ENCODE data around the gene WWP2.

The WWP2 gene

DNA sequence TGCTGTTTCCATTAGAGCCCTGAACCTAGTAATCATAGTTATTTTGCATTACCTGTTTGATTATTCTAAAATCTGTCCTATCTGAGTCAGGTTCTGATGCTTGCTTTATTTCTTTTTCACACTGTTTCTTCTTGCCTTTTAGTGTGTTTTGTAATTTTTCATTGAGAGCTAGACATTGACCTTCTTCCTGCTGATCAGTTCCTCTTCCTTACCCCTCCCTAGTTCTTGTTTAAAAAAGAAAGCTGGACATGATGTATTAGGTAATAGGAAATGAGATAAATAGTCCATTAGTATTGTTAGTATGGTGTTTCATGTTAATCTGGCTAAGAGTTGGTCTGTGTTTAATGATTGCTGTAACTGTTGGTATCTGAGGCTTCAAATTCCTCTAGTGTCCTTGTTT, 13.4 kb downstream of the WWP2 start (continued):
- TF ChIP-seq, protein P1, sequence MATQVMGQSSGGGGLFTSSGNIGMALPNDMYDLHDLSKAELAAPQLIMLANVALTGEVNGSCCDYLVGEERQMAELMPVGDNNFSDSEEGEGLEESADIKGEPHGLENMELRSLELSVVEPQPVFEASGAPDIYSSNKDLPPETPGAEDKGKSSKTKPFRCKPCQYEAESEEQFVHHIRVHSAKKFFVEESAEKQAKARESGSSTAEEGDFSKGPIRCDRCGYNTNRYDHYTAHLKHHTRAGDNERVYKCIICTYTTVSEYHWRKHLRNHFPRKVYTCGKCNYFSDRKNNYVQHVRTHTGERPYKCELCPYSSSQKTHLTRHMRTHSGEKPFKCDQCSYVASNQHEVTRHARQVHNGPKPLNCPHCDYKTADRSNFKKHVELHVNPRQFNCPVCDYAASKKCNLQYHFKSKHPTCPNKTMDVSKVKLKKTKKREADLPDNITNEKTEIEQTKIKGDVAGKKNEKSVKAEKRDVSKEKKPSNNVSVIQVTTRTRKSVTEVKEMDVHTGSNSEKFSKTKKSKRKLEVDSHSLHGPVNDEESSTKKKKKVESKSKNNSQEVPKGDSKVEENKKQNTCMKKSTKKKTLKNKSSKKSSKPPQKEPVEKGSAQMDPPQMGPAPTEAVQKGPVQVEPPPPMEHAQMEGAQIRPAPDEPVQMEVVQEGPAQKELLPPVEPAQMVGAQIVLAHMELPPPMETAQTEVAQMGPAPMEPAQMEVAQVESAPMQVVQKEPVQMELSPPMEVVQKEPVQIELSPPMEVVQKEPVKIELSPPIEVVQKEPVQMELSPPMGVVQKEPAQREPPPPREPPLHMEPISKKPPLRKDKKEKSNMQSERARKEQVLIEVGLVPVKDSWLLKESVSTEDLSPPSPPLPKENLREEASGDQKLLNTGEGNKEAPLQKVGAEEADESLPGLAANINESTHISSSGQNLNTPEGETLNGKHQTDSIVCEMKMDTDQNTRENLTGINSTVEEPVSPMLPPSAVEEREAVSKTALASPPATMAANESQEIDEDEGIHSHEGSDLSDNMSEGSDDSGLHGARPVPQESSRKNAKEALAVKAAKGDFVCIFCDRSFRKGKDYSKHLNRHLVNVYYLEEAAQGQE (tag by site-specific recombination; IDR thresholded peaks at IDR 0.05), result no peak
- TF ChIP-seq, protein P2, sequence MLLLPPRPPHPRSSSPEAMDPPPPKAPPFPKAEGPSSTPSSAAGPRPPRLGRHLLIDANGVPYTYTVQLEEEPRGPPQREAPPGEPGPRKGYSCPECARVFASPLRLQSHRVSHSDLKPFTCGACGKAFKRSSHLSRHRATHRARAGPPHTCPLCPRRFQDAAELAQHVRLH (tag by site-specific recombination; IDR thresholded peaks at IDR 0.05), result no peak
- TF ChIP-seq, protein P3, sequence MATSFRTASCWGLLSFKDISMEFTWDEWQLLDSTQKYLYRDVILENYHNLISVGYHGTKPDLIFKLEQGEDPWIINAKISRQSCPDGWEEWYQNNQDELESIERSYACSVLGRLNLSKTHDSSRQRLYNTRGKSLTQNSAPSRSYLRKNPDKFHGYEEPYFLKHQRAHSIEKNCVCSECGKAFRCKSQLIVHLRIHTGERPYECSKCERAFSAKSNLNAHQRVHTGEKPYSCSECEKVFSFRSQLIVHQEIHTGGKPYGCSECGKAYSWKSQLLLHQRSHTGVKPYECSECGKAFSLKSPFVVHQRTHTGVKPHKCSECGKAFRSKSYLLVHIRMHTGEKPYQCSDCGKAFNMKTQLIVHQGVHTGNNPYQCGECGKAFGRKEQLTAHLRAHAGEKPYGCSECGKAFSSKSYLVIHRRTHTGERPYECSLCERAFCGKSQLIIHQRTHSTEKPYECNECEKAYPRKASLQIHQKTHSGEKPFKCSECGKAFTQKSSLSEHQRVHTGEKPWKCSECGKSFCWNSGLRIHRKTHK (tag by site-specific recombination; IDR thresholded peaks at IDR 0.05), result peak; percentile 96

DNA sequence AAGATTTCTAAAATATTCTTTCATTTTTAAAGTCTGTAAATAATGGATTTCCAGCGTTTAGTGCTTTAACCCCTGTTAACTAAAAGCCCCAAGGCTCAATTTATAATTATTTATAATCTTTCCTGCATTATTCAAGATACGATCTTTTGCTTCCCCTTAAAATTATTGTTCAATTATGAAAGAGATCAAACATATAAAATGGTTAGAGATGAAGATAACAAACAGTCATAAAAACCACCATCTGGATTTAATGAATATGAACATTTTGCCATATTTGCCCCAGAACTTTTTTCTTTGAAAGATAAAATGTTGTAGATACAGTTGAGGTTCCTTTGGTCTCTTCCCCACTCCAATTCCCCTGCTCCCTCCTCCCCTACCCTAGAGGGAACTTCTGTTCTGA, 17.6 kb downstream of the WWP2 start:
- ChIA-PET POLR2A (no interaction called here), CTCF (no interaction called here)
- H3K9me3 ChIP-seq (ENCODE audit: control insufficient read depth, insufficient read depth, low read depth, low read length), result no peaks in the 10 kb centered on the region
- no peak overlapping the region for H3K4me3 ChIP-seq (ENCODE audit: low read depth, low read length)
- no peak overlapping the region for H3K27ac ChIP-seq (ENCODE audit: extremely low read depth, low read depth, low read length)
- TF ChIP-seq ZNF555 (tag by site-specific recombination; conservative IDR thresholded peaks at IDR 0.05) (no peak), ZNF239 (tag by site-specific recombination; IDR thresholded peaks at IDR 0.05) (no peak), ZNF341 (tag by site-specific recombination; IDR thresholded peaks at IDR 0.05; ENCODE audit: low read depth) (no peak), ZNF623 (tag by site-specific recombination; IDR thresholded peaks at IDR 0.05) (no peak), HOXD13 (CRISPR knock-in tag; IDR thresholded peaks at IDR 0.05; ENCODE audit: borderline replicate concordance) (no peak), ZNF214 (tag by site-specific recombination; IDR thresholded peaks at IDR 0.05; ENCODE audit: borderline replicate concordance) (no peak), ZNF501 (tag by site-specific recombination; IDR thresholded peaks at IDR 0.05) (no peak), ZNF350 (tag by site-specific recombination; IDR thresholded peaks at IDR 0.05) (no peak)
- TF ChIP-seq, protein P4, sequence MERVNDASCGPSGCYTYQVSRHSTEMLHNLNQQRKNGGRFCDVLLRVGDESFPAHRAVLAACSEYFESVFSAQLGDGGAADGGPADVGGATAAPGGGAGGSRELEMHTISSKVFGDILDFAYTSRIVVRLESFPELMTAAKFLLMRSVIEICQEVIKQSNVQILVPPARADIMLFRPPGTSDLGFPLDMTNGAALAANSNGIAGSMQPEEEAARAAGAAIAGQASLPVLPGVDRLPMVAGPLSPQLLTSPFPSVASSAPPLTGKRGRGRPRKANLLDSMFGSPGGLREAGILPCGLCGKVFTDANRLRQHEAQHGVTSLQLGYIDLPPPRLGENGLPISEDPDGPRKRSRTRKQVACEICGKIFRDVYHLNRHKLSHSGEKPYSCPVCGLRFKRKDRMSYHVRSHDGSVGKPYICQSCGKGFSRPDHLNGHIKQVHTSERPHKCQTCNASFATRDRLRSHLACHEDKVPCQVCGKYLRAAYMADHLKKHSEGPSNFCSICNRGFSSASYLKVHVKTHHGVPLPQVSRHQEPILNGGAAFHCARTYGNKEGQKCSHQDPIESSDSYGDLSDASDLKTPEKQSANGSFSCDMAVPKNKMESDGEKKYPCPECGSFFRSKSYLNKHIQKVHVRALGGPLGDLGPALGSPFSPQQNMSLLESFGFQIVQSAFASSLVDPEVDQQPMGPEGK (tag by site-specific recombination; IDR thresholded peaks at IDR 0.05), result no peak
- TF ChIP-seq, protein P5, sequence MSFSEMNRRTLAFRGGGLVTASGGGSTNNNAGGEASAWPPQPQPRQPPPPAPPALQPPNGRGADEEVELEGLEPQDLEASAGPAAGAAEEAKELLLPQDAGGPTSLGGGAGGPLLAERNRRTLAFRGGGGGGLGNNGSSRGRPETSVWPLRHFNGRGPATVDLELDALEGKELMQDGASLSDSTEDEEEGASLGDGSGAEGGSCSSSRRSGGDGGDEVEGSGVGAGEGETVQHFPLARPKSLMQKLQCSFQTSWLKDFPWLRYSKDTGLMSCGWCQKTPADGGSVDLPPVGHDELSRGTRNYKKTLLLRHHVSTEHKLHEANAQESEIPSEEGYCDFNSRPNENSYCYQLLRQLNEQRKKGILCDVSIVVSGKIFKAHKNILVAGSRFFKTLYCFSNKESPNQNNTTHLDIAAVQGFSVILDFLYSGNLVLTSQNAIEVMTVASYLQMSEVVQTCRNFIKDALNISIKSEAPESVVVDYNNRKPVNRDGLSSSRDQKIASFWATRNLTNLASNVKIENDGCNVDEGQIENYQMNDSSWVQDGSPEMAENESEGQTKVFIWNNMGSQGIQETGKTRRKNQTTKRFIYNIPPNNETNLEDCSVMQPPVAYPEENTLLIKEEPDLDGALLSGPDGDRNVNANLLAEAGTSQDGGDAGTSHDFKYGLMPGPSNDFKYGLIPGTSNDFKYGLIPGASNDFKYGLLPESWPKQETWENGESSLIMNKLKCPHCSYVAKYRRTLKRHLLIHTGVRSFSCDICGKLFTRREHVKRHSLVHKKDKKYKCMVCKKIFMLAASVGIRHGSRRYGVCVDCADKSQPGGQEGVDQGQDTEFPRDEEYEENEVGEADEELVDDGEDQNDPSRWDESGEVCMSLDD (tag by site-specific recombination; IDR thresholded peaks at IDR 0.05), result no peak
- no peaks in the 10 kb centered on the region; a peak in 1 of 3 replicates for H3K36me3 ChIP-seq (ENCODE audit: control insufficient read depth in 2 of 2, insufficient read depth in 1 of 2, low read length in 2 of 2)
- no peaks in the 10 kb centered on the region for H3K4me1 ChIP-seq (ENCODE audit: control insufficient read depth, insufficient read depth, low read length)

DNA sequence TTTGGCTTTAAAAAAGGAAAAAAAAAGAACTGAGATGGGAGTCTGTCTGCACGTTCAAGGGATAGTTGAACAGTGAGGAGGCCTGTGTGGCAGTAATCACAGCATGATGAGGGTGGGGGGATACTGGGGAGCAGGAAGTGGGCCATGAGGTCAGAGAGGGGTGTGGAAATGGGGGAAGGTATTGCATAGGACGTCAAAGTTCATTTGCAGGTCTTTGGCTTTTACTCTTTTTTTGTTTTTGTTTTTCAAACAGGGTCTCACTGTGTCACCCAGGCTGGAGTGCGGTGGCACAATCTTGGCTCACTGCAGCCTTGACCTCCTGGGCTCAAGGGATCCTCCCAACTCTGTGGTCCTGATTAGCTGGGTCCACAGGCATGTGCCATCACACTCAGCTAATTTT, 19.0 kb downstream of the WWP2 start:
- POLR2A ChIA-PET, result no interaction called here
- CTCF ChIA-PET, result interaction anchor here (0.7 kb wide), 1 partner anchor 109 kb away, joined by 3 read pairs; no protein-coding TSS in a partner anchor
- no peaks in the 10 kb centered on the region; a peak in 1 of 3 replicates for H3K36me3 ChIP-seq (ENCODE audit: control insufficient read depth in 2 of 2, insufficient read depth in 1 of 2, low read length in 2 of 2)
- H3K4me1 ChIP-seq (ENCODE audit: control insufficient read depth, insufficient read depth, low read length), result no peaks in the 10 kb centered on the region
- H3K9me3 ChIP-seq (ENCODE audit: control insufficient read depth, insufficient read depth, low read depth, low read length), result no peaks in the 10 kb centered on the region
- no peak overlapping the region for H3K27ac ChIP-seq (ENCODE audit: extremely low read depth, low read depth, low read length)
- H3K4me3 ChIP-seq (ENCODE audit: low read depth, low read length), result no peak overlapping the region
- no peak for TF ChIP-seq ZFHX2 (tag by site-specific recombination; conservative IDR thresholded peaks at IDR 0.05)
- no peak for TF ChIP-seq RBAK (tag by site-specific recombination; IDR thresholded peaks at IDR 0.05)
- TF ChIP-seq TCF7L2 (IDR thresholded peaks at IDR 0.05; ENCODE audit: borderline replicate concordance, low read depth, low read length), result no peak
- TF ChIP-seq ZNF600 (tag by site-specific recombination; IDR thresholded peaks at IDR 0.05), result no peak

Measured in HEK293 (cell line).